Measurements from ENCODE around the gene CYP24A1.

The CYP24A1 gene

GRCh38 chr20:54112221-54112884 is 61.4 kb downstream of the CYP24A1 start:
- no peak overlapping the region for H3K4me3 ChIP-seq (ENCODE audit: low read depth in 1 of 2, low read length in 2 of 2)
- H3K9ac ChIP-seq (ENCODE audit: low read length) = no peak overlapping the region
- H3K36me3 ChIP-seq (ENCODE audit: insufficient read depth, low read length) = no peaks in the 10 kb centered on the region
- H3K27me3 ChIP-seq (ENCODE audit: control insufficient read depth in 1 of 2, insufficient read depth in 2 of 2, low read length in 2 of 2) = no peaks in the 10 kb centered on the region
- H3K27ac ChIP-seq (ENCODE audit: low read depth, low read length) = no peak overlapping the region
- no peaks in the 10 kb centered on the region for H3K9me3 ChIP-seq (ENCODE audit: low read length)
- no peaks in the 10 kb centered on the region for H3K4me1 ChIP-seq (ENCODE audit: insufficient read depth, low read length)

- Histone ChIP-seq H3K9ac (ENCODE audit: low read length) (no peak overlapping the region), H3K27me3 (ENCODE audit: control insufficient read depth in 1 of 2, insufficient read depth in 2 of 2, low read length in 2 of 2) (no peaks in the 10 kb centered on the region), H3K4me1 (ENCODE audit: insufficient read depth, low read length) (no peaks in the 10 kb centered on the region), H3K36me3 (ENCODE audit: insufficient read depth, low read length) (no peaks in the 10 kb centered on the region), H3K27ac (ENCODE audit: low read depth, low read length) (no peak overlapping the region), H3K9me3 (ENCODE audit: low read length) (no peaks in the 10 kb centered on the region), H3K4me3 (ENCODE audit: low read depth in 1 of 2, low read length in 2 of 2) (no peak overlapping the region)
These were observed 62.3 kb downstream of the CYP24A1 start for GRCh38 chr20:54111460-54111859.

GRCh38 chr20:54110457-54110856 is 63.3 kb downstream of the CYP24A1 start:
- Histone ChIP-seq H3K9ac (ENCODE audit: low read length) (no peak overlapping the region), H3K4me1 (ENCODE audit: insufficient read depth, low read length) (no peaks in the 10 kb centered on the region), H3K27ac (ENCODE audit: low read depth, low read length) (no peak overlapping the region), H3K9me3 (ENCODE audit: low read length) (no peaks in the 10 kb centered on the region), H3K36me3 (ENCODE audit: insufficient read depth, low read length) (no peaks in the 10 kb centered on the region), H3K4me3 (ENCODE audit: low read depth in 1 of 2, low read length in 2 of 2) (no peak overlapping the region), H3K27me3 (ENCODE audit: control insufficient read depth in 1 of 2, insufficient read depth in 2 of 2, low read length in 2 of 2) (no peaks in the 10 kb centered on the region)

GRCh38 chr20:54110041-54110440 is 63.7 kb downstream of the CYP24A1 start:
- Histone ChIP-seq H3K4me1 (ENCODE audit: insufficient read depth, low read length) (no peaks in the 10 kb centered on the region), H3K36me3 (ENCODE audit: insufficient read depth, low read length) (no peaks in the 10 kb centered on the region)

GRCh38 chr20:54108817-54109216 is 65.0 kb downstream of the CYP24A1 start:
- Histone ChIP-seq H3K36me3 (ENCODE audit: insufficient read depth, low read length) (no peaks in the 10 kb centered on the region), H3K9ac (ENCODE audit: low read length) (no peak overlapping the region), H3K9me3 (ENCODE audit: low read length) (no peaks in the 10 kb centered on the region), H3K4me1 (ENCODE audit: insufficient read depth, low read length) (peaks cover 12% of the 10 kb centered on the region), H3K4me3 (ENCODE audit: low read depth in 1 of 2, low read length in 2 of 2) (no peak overlapping the region), H3K27me3 (ENCODE audit: control insufficient read depth in 1 of 2, insufficient read depth in 2 of 2, low read length in 2 of 2) (no peaks in the 10 kb centered on the region), H3K27ac (ENCODE audit: low read depth, low read length) (no peak overlapping the region)

More at GRCh38 chr20:54110041-54110440, 63.7 kb downstream of the CYP24A1 start:
- no peak overlapping the region for H3K9ac ChIP-seq (ENCODE audit: low read length)
- no peaks in the 10 kb centered on the region for H3K9me3 ChIP-seq (ENCODE audit: low read length)
- H3K4me3 ChIP-seq (ENCODE audit: low read depth in 1 of 2, low read length in 2 of 2) = no peak overlapping the region
- H3K27ac ChIP-seq (ENCODE audit: low read depth, low read length) = no peak overlapping the region
- no peaks in the 10 kb centered on the region for H3K27me3 ChIP-seq (ENCODE audit: control insufficient read depth in 1 of 2, insufficient read depth in 2 of 2, low read length in 2 of 2)

- Histone ChIP-seq H3K27ac (ENCODE audit: low read depth, low read length) (no peak overlapping the region), H3K4me3 (ENCODE audit: low read depth in 1 of 2, low read length in 2 of 2) (no peak overlapping the region), H3K27me3 (ENCODE audit: control insufficient read depth in 1 of 2, insufficient read depth in 2 of 2, low read length in 2 of 2) (no peaks in the 10 kb centered on the region)
These were observed 65.5 kb downstream of the CYP24A1 start for GRCh38 chr20:54108326-54108642.

GRCh38 chr20:54107600-54108325 is 66.0 kb downstream of the CYP24A1 start:
- no peaks in the 10 kb centered on the region for H3K36me3 ChIP-seq (ENCODE audit: insufficient read depth, low read length)
- no peak overlapping the region for H3K9ac ChIP-seq (ENCODE audit: low read length)
- H3K4me3 ChIP-seq (ENCODE audit: low read depth in 1 of 2, low read length in 2 of 2) = no peak overlapping the region
- no peaks in the 10 kb centered on the region for H3K27me3 ChIP-seq (ENCODE audit: control insufficient read depth in 1 of 2, insufficient read depth in 2 of 2, low read length in 2 of 2)
- peaks cover 13% of the 10 kb centered on the region for H3K4me1 ChIP-seq (ENCODE audit: insufficient read depth, low read length)
- H3K9me3 ChIP-seq (ENCODE audit: low read length) = no peaks in the 10 kb centered on the region
- H3K27ac ChIP-seq (ENCODE audit: low read depth, low read length) = no peak overlapping the region

More at GRCh38 chr20:54108326-54108642, 65.5 kb downstream of the CYP24A1 start:
- Histone ChIP-seq H3K36me3 (ENCODE audit: insufficient read depth, low read length) (no peaks in the 10 kb centered on the region), H3K4me1 (ENCODE audit: insufficient read depth, low read length) (peaks cover 13% of the 10 kb centered on the region), H3K9me3 (ENCODE audit: low read length) (no peaks in the 10 kb centered on the region), H3K9ac (ENCODE audit: low read length) (no peak overlapping the region)

GRCh38 chr20:54107181-54107580 is 66.6 kb downstream of the CYP24A1 start:
- Histone ChIP-seq H3K4me3 (ENCODE audit: low read depth in 1 of 2, low read length in 2 of 2) (no peak overlapping the region), H3K36me3 (ENCODE audit: insufficient read depth, low read length) (no peaks in the 10 kb centered on the region), H3K27ac (ENCODE audit: low read depth, low read length) (no peak overlapping the region), H3K9me3 (ENCODE audit: low read length) (no peaks in the 10 kb centered on the region), H3K4me1 (ENCODE audit: insufficient read depth, low read length) (peaks cover 13% of the 10 kb centered on the region), H3K9ac (ENCODE audit: low read length) (no peak overlapping the region), H3K27me3 (ENCODE audit: control insufficient read depth in 1 of 2, insufficient read depth in 2 of 2, low read length in 2 of 2) (no peaks in the 10 kb centered on the region)

- Histone ChIP-seq H3K4me1 (ENCODE audit: insufficient read depth, low read length) (peaks cover 13% of the 10 kb centered on the region), H3K27me3 (ENCODE audit: control insufficient read depth in 1 of 2, insufficient read depth in 2 of 2, low read length in 2 of 2) (no peaks in the 10 kb centered on the region), H3K36me3 (ENCODE audit: insufficient read depth, low read length) (no peaks in the 10 kb centered on the region), H3K4me3 (ENCODE audit: low read depth in 1 of 2, low read length in 2 of 2) (no peak overlapping the region), H3K27ac (ENCODE audit: low read depth, low read length) (no peak overlapping the region), H3K9ac (ENCODE audit: low read length) (no peak overlapping the region), H3K9me3 (ENCODE audit: low read length) (no peaks in the 10 kb centered on the region)
These were observed 67.6 kb downstream of the CYP24A1 start for GRCh38 chr20:54106162-54106561.

GRCh38 chr20:54105653-54106052 is 68.1 kb downstream of the CYP24A1 start:
- H3K4me1 ChIP-seq (ENCODE audit: insufficient read depth, low read length) = peaks cover 13% of the 10 kb centered on the region
- no peak overlapping the region for H3K9ac ChIP-seq (ENCODE audit: low read length)
- H3K36me3 ChIP-seq (ENCODE audit: insufficient read depth, low read length) = no peaks in the 10 kb centered on the region
- no peak overlapping the region for H3K27ac ChIP-seq (ENCODE audit: low read depth, low read length)
- no peaks in the 10 kb centered on the region for H3K27me3 ChIP-seq (ENCODE audit: control insufficient read depth in 1 of 2, insufficient read depth in 2 of 2, low read length in 2 of 2)
- H3K4me3 ChIP-seq (ENCODE audit: low read depth in 1 of 2, low read length in 2 of 2) = no peak overlapping the region
- no peaks in the 10 kb centered on the region for H3K9me3 ChIP-seq (ENCODE audit: low read length)

GRCh38 chr20:54104781-54105180 is 69.0 kb downstream of the CYP24A1 start:
- Histone ChIP-seq H3K9ac (ENCODE audit: low read length) (no peak overlapping the region), H3K4me1 (ENCODE audit: insufficient read depth, low read length) (peaks cover 13% of the 10 kb centered on the region), H3K9me3 (ENCODE audit: low read length) (no peaks in the 10 kb centered on the region), H3K27me3 (ENCODE audit: control insufficient read depth in 1 of 2, insufficient read depth in 2 of 2, low read length in 2 of 2) (no peaks in the 10 kb centered on the region), H3K4me3 (ENCODE audit: low read depth in 1 of 2, low read length in 2 of 2) (peak overlapping the region in 1 of 2 donors; percentile 14), H3K36me3 (ENCODE audit: insufficient read depth, low read length) (no peaks in the 10 kb centered on the region), H3K27ac (ENCODE audit: low read depth, low read length) (no peak overlapping the region)

Measured in muscle layer of colon (tissue), 2 donors.